Measurements from ENCODE around the gene PKM.

GRCh38 chr15:72269739-72270138 is 38.7 kb upstream of the PKM start:
- TF ChIP-seq CTCF (IDR thresholded peaks at IDR 0.05) (no peak), POLR2A (IDR thresholded peaks at IDR 0.05) (no peak), POLR2AphosphoS5 (IDR thresholded peaks at IDR 0.05) (no peak)

All from gastroesophageal sphincter (tissue), 3 donors.